HepG2 (cell line): ENCODE results near the gene ARFIP1. TPM values are rescaled to one million over a fixed set of nuclear protein-coding genes. Genes with fewer than 3 reads are reported as not detected.

Experiments used
- ATAC-seq: fragments of 200-7000 bp; cut with Tn5 transposase; 3 replicates; pipeline ENCODE4 v1.9.1; 2020; ENCODE audit warnings: mild to moderate bottlenecking, moderate library complexity
- BruUV-seq: library from RNA; stranded (reverse); fragments of 400-500 nt; replicated peaks from 2 replicates; lab custom pipeline; 2021; lab: Mats Ljungman, UMichigan
- CTCF ChIA-PET: fragments of 300-600 bp; formaldehyde crosslinking; extraction: SDS; loops from one replicate; lab custom pipeline; 2021; ENCODE audit warnings: low total read pairs, inconsistent platforms, low intra/inter-chr PET ratio; lab: Yijun Ruan, JAX
- POLR2A ChIA-PET: fragments of 350-600 bp; sonication (Branson Sonifier 250); formaldehyde crosslinking; loops from one replicate; lab custom pipeline; 2020; ENCODE audit warnings: antibody characterized with exemption, inconsistent platforms; lab: Yijun Ruan, JAX
- DNase-seq: peaks from one replicate; pipeline ENCODE4 v3.0.0-alpha.2; 2015; ENCODE audit warnings: low spot score
- FAIRE-seq: peaks from 3 replicates; lab custom pipeline; 2011; peaks lifted over from hg19 to GRCh38; lab: Jason Lieb, UNC
- H2AFZ ChIP-seq: one replicate; pipeline ENCODE4 v1.6.1; 2011; ENCODE audit warnings: low read length, inconsistent platforms
- H3K27ac ChIP-seq: fragments of 300-600 bp; 3 replicates; pipeline ENCODE4 v1.8.0; 2011; ENCODE audit warnings: mixed run types, mild to moderate bottlenecking, mixed read lengths, low read length, inconsistent platforms; ENCODE audit not compliant: insufficient read depth; ENCODE audit errors: extremely low read length
- H3K27me3 ChIP-seq, 2 experiments: fragments of 200-600 bp in 1 of 2; 2 replicates in 1 of 2; 3 replicates in 1 of 2; pipeline versions ENCODE4 v1.6.0 to v1.8.0; 2011; ENCODE audit warnings: low read length in 2 of 2, mild to moderate bottlenecking in 2 of 2, moderate library complexity in 2 of 2, inconsistent platforms in 1 of 2; ENCODE audit not compliant: insufficient read depth in 2 of 2, control insufficient read depth in 1 of 2
- H3K36me3 ChIP-seq, 2 experiments: fragments of 200-600 bp in 1 of 2; replicated peaks in 1 of 2; 2 replicates in 1 of 2; 3 replicates in 1 of 2; pipeline versions ENCODE4 v1.5.1 to v1.8.0; 2011; ENCODE audit warnings: low read length in 2 of 2, inconsistent platforms in 1 of 2; ENCODE audit not compliant: insufficient read depth in 2 of 2, control insufficient read depth in 1 of 2
- H3K4me1 ChIP-seq: 2 replicates; pipeline ENCODE4 v1.5.1; 2012; ENCODE audit warnings: low read length, inconsistent platforms; ENCODE audit not compliant: insufficient read depth
- H3K4me2 ChIP-seq: 2 replicates; pipeline ENCODE4 v1.6.0; 2011; ENCODE audit warnings: low read depth, low read length, inconsistent platforms
- H3K4me3 ChIP-seq, 3 experiments: fragments of 200-600 bp in 1 of 3; sonication (generic), shearing (Covaris generic) in 1 of 3; replicated peaks in 1 of 3; 2 replicates each; pipeline ENCODE4 v1.5.1; 2011 to 2016; ENCODE audit warnings: low read length in 3 of 3, inconsistent platforms in 2 of 3, low read depth in 2 of 3, mild to moderate bottlenecking in 2 of 3, control low read depth in 1 of 3, mixed read lengths in 1 of 3; ENCODE audit not compliant: insufficient read depth in 1 of 3
- H3K79me2 ChIP-seq: one replicate; pipeline ENCODE4 v1.6.1; 2011; ENCODE audit warnings: low read length, inconsistent platforms; ENCODE audit not compliant: insufficient read depth
- H3K9ac ChIP-seq: 2 replicates; pipeline ENCODE4 v1.6.0; 2011; ENCODE audit warnings: mild to moderate bottlenecking, low read depth, low read length, inconsistent platforms; ENCODE audit not compliant: insufficient read depth
- H3K9me3 ChIP-seq: 2 replicates; pipeline ENCODE4 v1.5.1; 2012; ENCODE audit warnings: mild to moderate bottlenecking, low read length
- H4K20me1 ChIP-seq: 2 replicates; pipeline ENCODE4 v1.6.0; 2011; ENCODE audit warnings: inconsistent platforms, mild to moderate bottlenecking, low read length, moderate library complexity; ENCODE audit not compliant: insufficient read depth
- NBN ChIP-seq: fragments of 450-650 bp; conservative IDR thresholded peaks from 2 replicates; pipeline ENCODE4 v1.6.1; 2017
- WGBS: methylation state at CpG from one replicate; pipeline ENCODE4 v1.1.6; 2017; ENCODE audit warnings: low lambda C conversion rate; 5-methylcytosine and 5-hydroxymethylcytosine counted together
- in situ Hi-C: cut with HindIII; loops from 2 replicates; pipeline ENCODE4 v1.10.0; 2017; ENCODE audit warnings: low pct_unique_long_range_greater_than_20kb; ENCODE audit not compliant: extremely low pct_ligation_motif_present
- intact Hi-C: fragments of 100-400 bp; cut with micrococcal nuclease; formaldehyde crosslinking; loops from one replicate; pipeline ENCODE4 v1.10.0; 2022; ENCODE audit not compliant: unreplicated experiment
- polyA plus RNA-seq, 8 experiments: library from polyadenylated mRNA; depleted of rRNA in 3 of 8; stranded (reverse) in 7 of 8; unstranded in 1 of 8; fragments of >200 nt; fragmentation: Illumina TruSeq in 4 of 8; extraction: Trizol in 4 of 8; gene quantifications; 2 replicates each; pipeline versions ENCODE4 v1.2.1 to v1.2.3, GENCODE V29; 2011 to 2016; ENCODE audit warnings: low read depth in 4 of 8, missing spikeins in 1 of 8, mixed read lengths in 1 of 8; ENCODE audit not compliant: insufficient read depth in 1 of 8
- total RNA-seq, 5 experiments: library from RNA; depleted of rRNA; stranded (reverse); fragments of >200 nt; fragmentation: Illumina TruSeq; extraction: Trizol; gene quantifications; 2 replicates each; pipeline ENCODE4 v1.2.3, GENCODE V29; 2016; ENCODE audit warnings: low read depth in 1 of 5
- TF ChIP-seq, protein P1 (sequence below): sonication (generic); formaldehyde crosslinking; IDR thresholded peaks from 2 replicates; pipeline ENCODE4 v1.5.1; 2020; ENCODE audit warnings: missing genetic modification reagents, mild to moderate bottlenecking, borderline replicate concordance
- TF ChIP-seq, protein P2 (sequence below): sonication (generic); formaldehyde crosslinking; IDR thresholded peaks from 2 replicates; pipeline ENCODE4 v1.5.0; 2020; ENCODE audit warnings: missing genetic modification reagents
- TF ChIP-seq, protein P3 (sequence below): sonication (generic); formaldehyde crosslinking; IDR thresholded peaks from 2 replicates; pipeline ENCODE4 v1.8.1; 2022; ENCODE audit warnings: mild to moderate bottlenecking, missing genetic modification reagents

ARFIP1 gene
- total and polyA plus RNA-seq, 2 of the 13 experiments (the other 11 are each of a cell fraction or from before 2014, with no cell fraction given), result 9.9 to 27.7 TPM

DNA sequence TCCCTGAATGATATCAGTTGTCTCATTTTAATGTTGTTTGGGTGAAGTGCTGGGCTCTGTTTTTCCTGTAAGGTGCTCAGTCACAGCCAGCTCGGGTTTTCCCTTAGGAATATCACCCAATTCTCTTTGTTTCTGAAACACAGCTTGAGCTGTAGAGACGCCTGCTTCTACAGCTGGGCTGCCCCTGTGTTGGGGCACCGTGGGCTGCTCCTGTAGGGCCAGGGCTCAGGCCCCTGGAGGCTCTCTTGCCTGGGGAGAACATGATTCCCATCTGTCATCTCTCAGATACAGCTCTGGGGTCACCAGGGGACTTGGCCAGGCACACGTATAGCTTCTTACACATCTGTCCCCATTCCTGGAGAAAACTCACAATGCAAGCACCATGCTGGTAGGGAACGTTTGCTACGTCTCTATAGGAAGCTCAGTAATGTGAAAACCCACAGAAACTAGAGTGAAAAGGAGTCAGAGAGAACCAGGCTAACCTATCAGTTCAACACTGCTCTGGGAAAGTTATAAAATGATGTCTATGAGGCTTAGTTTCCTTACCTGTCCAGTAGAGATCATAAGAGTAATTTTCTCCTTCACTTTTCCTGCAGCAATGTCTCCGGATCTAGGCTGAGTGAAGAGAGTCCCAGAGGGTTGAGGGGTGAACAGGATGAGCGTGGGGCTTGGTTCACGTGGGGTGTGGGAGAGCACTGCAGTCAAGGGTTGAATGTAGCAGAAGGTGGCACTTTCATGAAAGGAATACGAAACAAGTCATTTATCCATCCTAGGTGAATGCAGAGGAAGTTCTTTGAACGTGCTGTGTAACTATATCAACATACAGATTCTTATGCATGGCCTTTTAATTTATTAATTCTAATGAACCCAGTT lies 170.9 kb downstream of the ARFIP1 start:
- ChIA-PET POLR2A (no interaction called here), CTCF (no interaction called here)
- H3K4me1 ChIP-seq, result peaks cover 18% of the 10 kb centered on the region
- H4K20me1 ChIP-seq, result no peaks in the 10 kb centered on the region
- no TSS peak for BruUV-seq
- H3K79me2 ChIP-seq, result no peaks in the 10 kb centered on the region
- intact Hi-C loops, result loop anchor here (10.0 kb wide), 2 partner anchors 134 to 176 kb away; partner anchors contain the start of genes ARFIP1 and TIGD4
- FAIRE-seq (no peak), DNase-seq (no peak)
- H3K27me3 ChIP-seq, result peaks cover 0 to 4% of the 10 kb centered on the region in 2 experiments; a peak in 1 of 5 replicates
- no peak for TF ChIP-seq NBN
- TF ChIP-seq, protein P1, sequence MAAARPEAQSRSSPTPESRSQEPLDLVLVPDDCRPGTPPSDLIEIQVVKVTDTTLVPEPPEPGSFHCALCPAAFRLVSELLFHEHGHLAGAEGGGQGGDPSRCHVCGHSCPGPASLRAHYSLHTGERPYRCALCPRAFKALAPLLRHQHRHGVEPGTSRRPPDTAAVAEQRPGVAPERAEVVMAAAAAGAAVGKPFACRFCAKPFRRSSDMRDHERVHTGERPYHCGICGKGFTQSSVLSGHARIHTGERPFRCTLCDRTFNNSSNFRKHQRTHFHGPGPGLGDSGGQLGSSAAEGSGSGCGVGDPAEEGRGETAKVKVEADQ (CRISPR knock-in tag), result no peak
- TF ChIP-seq, protein P2, sequence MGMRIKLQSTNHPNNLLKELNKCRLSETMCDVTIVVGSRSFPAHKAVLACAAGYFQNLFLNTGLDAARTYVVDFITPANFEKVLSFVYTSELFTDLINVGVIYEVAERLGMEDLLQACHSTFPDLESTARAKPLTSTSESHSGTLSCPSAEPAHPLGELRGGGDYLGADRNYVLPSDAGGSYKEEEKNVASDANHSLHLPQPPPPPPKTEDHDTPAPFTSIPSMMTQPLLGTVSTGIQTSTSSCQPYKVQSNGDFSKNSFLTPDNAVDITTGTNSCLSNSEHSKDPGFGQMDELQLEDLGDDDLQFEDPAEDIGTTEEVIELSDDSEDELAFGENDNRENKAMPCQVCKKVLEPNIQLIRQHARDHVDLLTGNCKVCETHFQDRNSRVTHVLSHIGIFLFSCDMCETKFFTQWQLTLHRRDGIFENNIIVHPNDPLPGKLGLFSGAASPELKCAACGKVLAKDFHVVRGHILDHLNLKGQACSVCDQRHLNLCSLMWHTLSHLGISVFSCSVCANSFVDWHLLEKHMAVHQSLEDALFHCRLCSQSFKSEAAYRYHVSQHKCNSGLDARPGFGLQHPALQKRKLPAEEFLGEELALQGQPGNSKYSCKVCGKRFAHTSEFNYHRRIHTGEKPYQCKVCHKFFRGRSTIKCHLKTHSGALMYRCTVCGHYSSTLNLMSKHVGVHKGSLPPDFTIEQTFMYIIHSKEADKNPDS (CRISPR knock-in tag), result no peak
- TF ChIP-seq, protein P3, sequence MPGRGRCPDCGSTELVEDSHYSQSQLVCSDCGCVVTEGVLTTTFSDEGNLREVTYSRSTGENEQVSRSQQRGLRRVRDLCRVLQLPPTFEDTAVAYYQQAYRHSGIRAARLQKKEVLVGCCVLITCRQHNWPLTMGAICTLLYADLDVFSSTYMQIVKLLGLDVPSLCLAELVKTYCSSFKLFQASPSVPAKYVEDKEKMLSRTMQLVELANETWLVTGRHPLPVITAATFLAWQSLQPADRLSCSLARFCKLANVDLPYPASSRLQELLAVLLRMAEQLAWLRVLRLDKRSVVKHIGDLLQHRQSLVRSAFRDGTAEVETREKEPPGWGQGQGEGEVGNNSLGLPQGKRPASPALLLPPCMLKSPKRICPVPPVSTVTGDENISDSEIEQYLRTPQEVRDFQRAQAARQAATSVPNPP, result no peak
- TF ChIP-seq, all 625 proteins: peak for 0
- H3K4me3 ChIP-seq, result no peak overlapping the region
- in situ Hi-C loops, result no loop called here
- H3K9me3 ChIP-seq, result no peaks in the 10 kb centered on the region
- H2AFZ ChIP-seq, result no peak overlapping the region
- no peak overlapping the region for H3K9ac ChIP-seq
- H3K36me3 ChIP-seq, result no peaks in the 10 kb centered on the region
- 59% methylated on average over 9 of the region's 11 CpGs for WGBS
- peak overlapping the region; percentile 46; the same call in 1 of the 2 replicates for H3K4me2 ChIP-seq
- ATAC-seq, result peak; percentile 28; the same call in 2 of the 3 replicates
- no peak overlapping the region for H3K27ac ChIP-seq
